Measurements from ENCODE around the gene MMP27. TPM values are rescaled to one million over a fixed set of nuclear protein-coding genes. Genes with fewer than 3 reads are reported as not detected.

MMP27 gene
- polyA plus RNA-seq, 1 donor from 2014 or later = not detected

DNA sequence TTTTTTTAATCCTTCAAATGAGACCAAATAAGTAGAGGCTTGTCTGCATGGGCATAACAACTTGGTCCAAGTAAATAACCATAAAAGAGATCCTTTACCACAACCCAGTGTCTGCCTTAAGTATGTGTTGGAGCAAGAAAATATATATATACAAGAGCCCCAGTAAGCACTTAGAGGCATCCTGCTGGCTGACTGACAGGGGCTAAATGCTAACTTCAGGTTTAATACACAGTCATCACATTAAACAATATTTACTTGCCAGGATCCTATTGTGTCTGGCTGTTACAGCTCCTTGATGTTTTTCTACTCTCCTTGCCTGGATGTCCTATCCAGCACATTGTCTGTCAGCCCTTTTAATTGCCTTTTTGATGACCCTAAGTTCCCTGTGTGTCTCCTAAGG is 43.0 kb downstream of the MMP27 start:
- no peak overlapping the region for H3K9ac ChIP-seq (ENCODE audit: low read length)
- H3K36me3 ChIP-seq (ENCODE audit: insufficient read depth, low read length) = no peaks in the 10 kb centered on the region
- no peak overlapping the region for H3K27ac ChIP-seq (ENCODE audit: low read length)
- H2AFZ ChIP-seq (ENCODE audit: low read depth, low read length) = no peak overlapping the region
- no peaks in the 10 kb centered on the region for H3K79me2 ChIP-seq (replicated peaks; ENCODE audit: insufficient read depth, low read length)
- H3K9me3 ChIP-seq (ENCODE audit: low read length) = no peaks in the 10 kb centered on the region
- H3K27me3 ChIP-seq (ENCODE audit: insufficient read depth, low read depth, low read length) = no peaks in the 10 kb centered on the region
- no peaks in the 10 kb centered on the region for H4K20me1 ChIP-seq (ENCODE audit: insufficient read depth)
- no peaks in the 10 kb centered on the region for H3K9me2 ChIP-seq (ENCODE audit: insufficient read depth, low read length)
- no peaks in the 10 kb centered on the region for H3F3A ChIP-seq (ENCODE audit: insufficient read depth, low read length, poor library complexity, severe bottlenecking)
- TF ChIP-seq, protein P1, sequence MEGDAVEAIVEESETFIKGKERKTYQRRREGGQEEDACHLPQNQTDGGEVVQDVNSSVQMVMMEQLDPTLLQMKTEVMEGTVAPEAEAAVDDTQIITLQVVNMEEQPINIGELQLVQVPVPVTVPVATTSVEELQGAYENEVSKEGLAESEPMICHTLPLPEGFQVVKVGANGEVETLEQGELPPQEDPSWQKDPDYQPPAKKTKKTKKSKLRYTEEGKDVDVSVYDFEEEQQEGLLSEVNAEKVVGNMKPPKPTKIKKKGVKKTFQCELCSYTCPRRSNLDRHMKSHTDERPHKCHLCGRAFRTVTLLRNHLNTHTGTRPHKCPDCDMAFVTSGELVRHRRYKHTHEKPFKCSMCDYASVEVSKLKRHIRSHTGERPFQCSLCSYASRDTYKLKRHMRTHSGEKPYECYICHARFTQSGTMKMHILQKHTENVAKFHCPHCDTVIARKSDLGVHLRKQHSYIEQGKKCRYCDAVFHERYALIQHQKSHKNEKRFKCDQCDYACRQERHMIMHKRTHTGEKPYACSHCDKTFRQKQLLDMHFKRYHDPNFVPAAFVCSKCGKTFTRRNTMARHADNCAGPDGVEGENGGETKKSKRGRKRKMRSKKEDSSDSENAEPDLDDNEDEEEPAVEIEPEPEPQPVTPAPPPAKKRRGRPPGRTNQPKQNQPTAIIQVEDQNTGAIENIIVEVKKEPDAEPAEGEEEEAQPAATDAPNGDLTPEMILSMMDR (IDR thresholded peaks at IDR 0.05; ENCODE audit: poor library complexity, severe bottlenecking) = no peak
- TF ChIP-seq TAF1 (IDR thresholded peaks at IDR 0.05; ENCODE audit: low read depth) = no peak
- TF ChIP-seq, protein P2, sequence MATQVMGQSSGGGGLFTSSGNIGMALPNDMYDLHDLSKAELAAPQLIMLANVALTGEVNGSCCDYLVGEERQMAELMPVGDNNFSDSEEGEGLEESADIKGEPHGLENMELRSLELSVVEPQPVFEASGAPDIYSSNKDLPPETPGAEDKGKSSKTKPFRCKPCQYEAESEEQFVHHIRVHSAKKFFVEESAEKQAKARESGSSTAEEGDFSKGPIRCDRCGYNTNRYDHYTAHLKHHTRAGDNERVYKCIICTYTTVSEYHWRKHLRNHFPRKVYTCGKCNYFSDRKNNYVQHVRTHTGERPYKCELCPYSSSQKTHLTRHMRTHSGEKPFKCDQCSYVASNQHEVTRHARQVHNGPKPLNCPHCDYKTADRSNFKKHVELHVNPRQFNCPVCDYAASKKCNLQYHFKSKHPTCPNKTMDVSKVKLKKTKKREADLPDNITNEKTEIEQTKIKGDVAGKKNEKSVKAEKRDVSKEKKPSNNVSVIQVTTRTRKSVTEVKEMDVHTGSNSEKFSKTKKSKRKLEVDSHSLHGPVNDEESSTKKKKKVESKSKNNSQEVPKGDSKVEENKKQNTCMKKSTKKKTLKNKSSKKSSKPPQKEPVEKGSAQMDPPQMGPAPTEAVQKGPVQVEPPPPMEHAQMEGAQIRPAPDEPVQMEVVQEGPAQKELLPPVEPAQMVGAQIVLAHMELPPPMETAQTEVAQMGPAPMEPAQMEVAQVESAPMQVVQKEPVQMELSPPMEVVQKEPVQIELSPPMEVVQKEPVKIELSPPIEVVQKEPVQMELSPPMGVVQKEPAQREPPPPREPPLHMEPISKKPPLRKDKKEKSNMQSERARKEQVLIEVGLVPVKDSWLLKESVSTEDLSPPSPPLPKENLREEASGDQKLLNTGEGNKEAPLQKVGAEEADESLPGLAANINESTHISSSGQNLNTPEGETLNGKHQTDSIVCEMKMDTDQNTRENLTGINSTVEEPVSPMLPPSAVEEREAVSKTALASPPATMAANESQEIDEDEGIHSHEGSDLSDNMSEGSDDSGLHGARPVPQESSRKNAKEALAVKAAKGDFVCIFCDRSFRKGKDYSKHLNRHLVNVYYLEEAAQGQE (IDR thresholded peaks at IDR 0.05; ENCODE audit: borderline replicate concordance) = peak; percentile 52
- TF ChIP-seq POLR2AphosphoS5 (IDR thresholded peaks at IDR 0.05) = peak; percentile 94
- TF ChIP-seq RAD21 (conservative IDR thresholded peaks at IDR 0.05) = no peak
- TF ChIP-seq SMC3 (conservative IDR thresholded peaks at IDR 0.05; ENCODE audit: poor library complexity) = no peak
- TF ChIP-seq EZH2 (IDR thresholded peaks at IDR 0.05; ENCODE audit: borderline replicate concordance, insufficient read depth, low read length, poor library complexity, severe bottlenecking) = no peak
- TF ChIP-seq EP300 (conservative IDR thresholded peaks at IDR 0.05; ENCODE audit: poor library complexity, severe bottlenecking) = peak; percentile 76
- no peak for TF ChIP-seq MXI1 (conservative IDR thresholded peaks at IDR 0.05; ENCODE audit: poor library complexity, severe bottlenecking)
- H3K4me3 ChIP-seq (ENCODE audit: low read length) = no peak overlapping the region
- H3K4me2 ChIP-seq (ENCODE audit: low read length) = no peak overlapping the region

- Histone ChIP-seq H3K4me3 (ENCODE audit: low read length) (no peak overlapping the region), H3F3A (ENCODE audit: insufficient read depth, low read length, poor library complexity, severe bottlenecking) (no peaks in the 10 kb centered on the region), H2AFZ (ENCODE audit: low read depth, low read length) (no peak overlapping the region), H3K9me2 (ENCODE audit: insufficient read depth, low read length) (no peaks in the 10 kb centered on the region), H3K27ac (ENCODE audit: low read length) (no peak overlapping the region), H3K9me3 (ENCODE audit: low read length) (no peaks in the 10 kb centered on the region), H3K36me3 (ENCODE audit: insufficient read depth, low read length) (no peaks in the 10 kb centered on the region), H3K79me2 (replicated peaks; ENCODE audit: insufficient read depth, low read length) (no peaks in the 10 kb centered on the region), H3K27me3 (ENCODE audit: insufficient read depth, low read depth, low read length) (no peaks in the 10 kb centered on the region), H3K9ac (ENCODE audit: low read length) (no peak overlapping the region), H4K20me1 (ENCODE audit: insufficient read depth) (no peaks in the 10 kb centered on the region), H3K4me2 (ENCODE audit: low read length) (no peak overlapping the region)
- TF ChIP-seq TAF1 (IDR thresholded peaks at IDR 0.05; ENCODE audit: low read depth) (no peak), EZH2 (IDR thresholded peaks at IDR 0.05; ENCODE audit: borderline replicate concordance, insufficient read depth, low read length, poor library complexity, severe bottlenecking) (no peak)
These were observed 44.5 kb downstream of the MMP27 start for GRCh38 chr11:102661040-102661439.

- Histone ChIP-seq H3K27ac (ENCODE audit: low read length) (no peak overlapping the region), H2AFZ (ENCODE audit: low read depth, low read length) (no peak overlapping the region), H3K9me3 (ENCODE audit: low read length) (peaks cover 7% of the 10 kb centered on the region), H3K9me2 (ENCODE audit: insufficient read depth, low read length) (no peaks in the 10 kb centered on the region), H3K4me2 (ENCODE audit: low read length) (no peak overlapping the region), H3K27me3 (ENCODE audit: insufficient read depth, low read depth, low read length) (no peaks in the 10 kb centered on the region), H3F3A (ENCODE audit: insufficient read depth, low read length, poor library complexity, severe bottlenecking) (no peaks in the 10 kb centered on the region), H3K4me3 (ENCODE audit: low read length) (no peak overlapping the region), H3K9ac (ENCODE audit: low read length) (no peak overlapping the region), H3K79me2 (replicated peaks; ENCODE audit: insufficient read depth, low read length) (no peaks in the 10 kb centered on the region), H4K20me1 (ENCODE audit: insufficient read depth) (no peaks in the 10 kb centered on the region), H3K36me3 (ENCODE audit: insufficient read depth, low read length) (no peaks in the 10 kb centered on the region)
- TF ChIP-seq EZH2 (IDR thresholded peaks at IDR 0.05; ENCODE audit: borderline replicate concordance, insufficient read depth, low read length, poor library complexity, severe bottlenecking) (no peak), RAD21 (conservative IDR thresholded peaks at IDR 0.05) (no peak), EP300 (conservative IDR thresholded peaks at IDR 0.05; ENCODE audit: poor library complexity, severe bottlenecking) (no peak), SMC3 (conservative IDR thresholded peaks at IDR 0.05; ENCODE audit: poor library complexity) (no peak), POLR2AphosphoS5 (IDR thresholded peaks at IDR 0.05) (no peak), TAF1 (IDR thresholded peaks at IDR 0.05; ENCODE audit: low read depth) (no peak)
- TF ChIP-seq, protein P1 (IDR thresholded peaks at IDR 0.05; ENCODE audit: poor library complexity, severe bottlenecking) = no peak
- TF ChIP-seq, protein P2 (IDR thresholded peaks at IDR 0.05; ENCODE audit: borderline replicate concordance) = no peak
These were observed 49.0 kb downstream of the MMP27 start for GRCh38 chr11:102656528-102656927.
